Measurements from ENCODE around the gene RNGTT. TPM values are rescaled to one million over a fixed set of nuclear protein-coding genes. Genes with fewer than 3 reads are reported as not detected.
"Not testable (repeated sequence)": the region's sequence is repeated elsewhere in the genome, so short reads cannot be mapped to it uniquely, and the experiment has no call there.

Gene RNGTT
- total RNA-seq, 1 donor from 2014 or later: 16.5 TPM

DNA sequence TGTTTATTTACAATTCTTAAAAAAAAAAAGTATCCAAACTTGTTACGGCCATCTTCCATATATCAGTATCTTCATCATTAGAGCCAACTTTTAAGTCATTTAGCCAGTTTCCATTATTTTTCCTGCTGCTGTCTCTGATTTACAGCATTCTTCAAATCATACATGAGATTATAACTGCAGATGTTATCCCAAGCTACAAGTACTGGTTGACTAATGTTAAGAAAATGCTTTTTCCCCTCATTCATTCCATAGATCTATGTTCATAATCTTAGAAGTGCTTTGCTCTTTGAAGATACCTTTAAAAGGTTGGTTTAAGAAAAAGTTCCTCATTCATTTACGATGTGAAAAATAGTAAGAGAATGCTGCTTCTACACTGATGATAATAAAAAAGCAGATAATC is 158.7 kb downstream of the RNGTT start:
- Mint-ChIP-seq H3K36me3 (ENCODE audit: insufficient read depth) (peaks cover 21% of the 10 kb centered on the region), H3K27ac (no peak overlapping the region), H3K4me1 (ENCODE audit: low read depth) (no peaks in the 10 kb centered on the region), H3K4me3 (ENCODE audit: low read depth) (no peak overlapping the region), H3K9me3 (ENCODE audit: low read depth) (peaks cover 11% of the 10 kb centered on the region), H3K27me3 (no peaks in the 10 kb centered on the region)
- TF ChIP-seq, protein P1, sequence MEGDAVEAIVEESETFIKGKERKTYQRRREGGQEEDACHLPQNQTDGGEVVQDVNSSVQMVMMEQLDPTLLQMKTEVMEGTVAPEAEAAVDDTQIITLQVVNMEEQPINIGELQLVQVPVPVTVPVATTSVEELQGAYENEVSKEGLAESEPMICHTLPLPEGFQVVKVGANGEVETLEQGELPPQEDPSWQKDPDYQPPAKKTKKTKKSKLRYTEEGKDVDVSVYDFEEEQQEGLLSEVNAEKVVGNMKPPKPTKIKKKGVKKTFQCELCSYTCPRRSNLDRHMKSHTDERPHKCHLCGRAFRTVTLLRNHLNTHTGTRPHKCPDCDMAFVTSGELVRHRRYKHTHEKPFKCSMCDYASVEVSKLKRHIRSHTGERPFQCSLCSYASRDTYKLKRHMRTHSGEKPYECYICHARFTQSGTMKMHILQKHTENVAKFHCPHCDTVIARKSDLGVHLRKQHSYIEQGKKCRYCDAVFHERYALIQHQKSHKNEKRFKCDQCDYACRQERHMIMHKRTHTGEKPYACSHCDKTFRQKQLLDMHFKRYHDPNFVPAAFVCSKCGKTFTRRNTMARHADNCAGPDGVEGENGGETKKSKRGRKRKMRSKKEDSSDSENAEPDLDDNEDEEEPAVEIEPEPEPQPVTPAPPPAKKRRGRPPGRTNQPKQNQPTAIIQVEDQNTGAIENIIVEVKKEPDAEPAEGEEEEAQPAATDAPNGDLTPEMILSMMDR (IDR thresholded peaks at IDR 0.05; ENCODE audit: unreplicated experiment): no peak
- no peak for DNase-seq (ENCODE audit: low spot score, unreplicated experiment)

GRCh38 chr6:88785478-88785877 is 177.9 kb downstream of the RNGTT start:
- peaks cover 3% of the 10 kb centered on the region for H3K4me1 Mint-ChIP-seq (ENCODE audit: low read depth)
- H3K4me3 Mint-ChIP-seq (ENCODE audit: low read depth): no peak overlapping the region
- H3K9me3 Mint-ChIP-seq (ENCODE audit: low read depth): no peaks in the 10 kb centered on the region
- H3K27me3 Mint-ChIP-seq: no peaks in the 10 kb centered on the region
- H3K36me3 Mint-ChIP-seq (ENCODE audit: insufficient read depth): no peaks in the 10 kb centered on the region
- TF ChIP-seq, protein P1 (IDR thresholded peaks at IDR 0.05; ENCODE audit: unreplicated experiment): no peak
- H3K27ac Mint-ChIP-seq: no peak overlapping the region
- DNase-seq (ENCODE audit: low spot score, unreplicated experiment): no peak

GRCh38 chr6:88780714-88781389 is 182.6 kb downstream of the RNGTT start:
- peaks cover 12% of the 10 kb centered on the region for H3K36me3 Mint-ChIP-seq (ENCODE audit: insufficient read depth)
- TF ChIP-seq, protein P1 (IDR thresholded peaks at IDR 0.05; ENCODE audit: unreplicated experiment): peak; percentile 85
- H3K4me1 Mint-ChIP-seq (ENCODE audit: low read depth): peaks cover 3% of the 10 kb centered on the region
- H3K4me3 Mint-ChIP-seq (ENCODE audit: low read depth): no peak overlapping the region
- DNase-seq (ENCODE audit: low spot score, unreplicated experiment): peak; percentile 11
- H3K9me3 Mint-ChIP-seq (ENCODE audit: low read depth): peaks cover 16% of the 10 kb centered on the region
- H3K27ac Mint-ChIP-seq: no peak overlapping the region
- H3K27me3 Mint-ChIP-seq: no peaks in the 10 kb centered on the region

GRCh38 chr6:88775866-88776571 is 187.4 kb downstream of the RNGTT start:
- TF ChIP-seq, protein P1 (IDR thresholded peaks at IDR 0.05; ENCODE audit: unreplicated experiment): no peak
- DNase-seq (ENCODE audit: low spot score, unreplicated experiment): no peak
- Mint-ChIP-seq H3K36me3 (ENCODE audit: insufficient read depth) (peaks cover 18% of the 10 kb centered on the region), H3K4me3 (ENCODE audit: low read depth) (no peak overlapping the region), H3K27ac (no peak overlapping the region), H3K27me3 (no peaks in the 10 kb centered on the region), H3K4me1 (ENCODE audit: low read depth) (no peaks in the 10 kb centered on the region), H3K9me3 (ENCODE audit: low read depth) (peaks cover 20% of the 10 kb centered on the region)

DNA sequence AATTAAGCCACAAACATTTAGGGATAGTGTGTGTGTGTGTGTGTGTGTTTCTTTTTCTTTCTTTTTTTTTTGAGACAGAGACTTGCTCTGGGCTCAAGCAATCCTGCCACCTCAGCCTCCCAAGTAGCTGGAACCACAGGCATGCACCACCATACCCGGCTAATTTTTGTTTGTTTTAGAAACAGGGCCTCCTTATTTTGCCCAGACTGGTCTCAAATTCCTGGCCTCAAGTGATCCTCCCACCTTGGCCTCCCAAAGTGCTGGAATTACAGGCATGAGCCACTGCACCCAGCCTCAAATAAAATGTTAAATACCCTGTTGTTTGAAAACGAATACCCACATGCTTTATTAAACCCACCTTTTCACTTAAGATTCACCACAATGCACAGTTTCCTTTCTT is 195.3 kb downstream of the RNGTT start:
- not testable (repeated sequence) for DNase-seq (ENCODE audit: low spot score, unreplicated experiment); H3K9me3 Mint-ChIP-seq (ENCODE audit: low read depth); H3K27ac Mint-ChIP-seq; H3K27me3 Mint-ChIP-seq; H3K4me1 Mint-ChIP-seq (ENCODE audit: low read depth); H3K4me3 Mint-ChIP-seq (ENCODE audit: low read depth); H3K36me3 Mint-ChIP-seq (ENCODE audit: insufficient read depth)

DNA sequence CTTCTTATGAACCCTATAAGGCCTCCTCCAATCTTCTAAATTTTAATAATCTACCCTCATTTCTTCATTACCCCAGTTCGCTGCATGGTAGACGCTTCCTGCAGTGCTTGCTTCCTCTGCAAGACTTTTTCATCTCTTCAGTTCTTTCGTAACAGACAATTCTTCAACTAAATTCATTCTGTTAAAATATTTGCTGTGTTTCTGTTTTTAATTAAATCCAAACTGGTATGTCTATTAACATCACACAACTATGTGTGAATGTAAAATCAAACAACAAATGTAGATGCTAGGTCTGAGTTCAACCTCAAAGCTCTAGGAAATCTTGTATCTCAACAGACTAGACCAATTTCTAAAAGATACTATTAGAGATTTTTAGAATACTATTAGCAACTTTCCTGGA is 199.3 kb downstream of the RNGTT start:
- no peak overlapping the region for H3K4me3 Mint-ChIP-seq (ENCODE audit: low read depth)
- H3K4me1 Mint-ChIP-seq (ENCODE audit: low read depth): no peaks in the 10 kb centered on the region
- TF ChIP-seq, protein P1 (IDR thresholded peaks at IDR 0.05; ENCODE audit: unreplicated experiment): no peak
- H3K27me3 Mint-ChIP-seq: no peaks in the 10 kb centered on the region
- no peak overlapping the region for H3K27ac Mint-ChIP-seq
- H3K9me3 Mint-ChIP-seq (ENCODE audit: low read depth): no peaks in the 10 kb centered on the region
- peaks cover 5% of the 10 kb centered on the region for H3K36me3 Mint-ChIP-seq (ENCODE audit: insufficient read depth)
- no peak for DNase-seq (ENCODE audit: low spot score, unreplicated experiment)
